GM18867 (cell line): ENCODE measurements around the gene NR2E1.

Experiments used
- ATAC-seq: cut with Tn5 transposase; IDR thresholded peaks from one replicate; pipeline ENCODE4 v1.9.1; 2021; ENCODE audit warnings: mild to moderate bottlenecking, moderate library complexity; ENCODE audit not compliant: unreplicated experiment

The NR2E1 gene

DNA sequence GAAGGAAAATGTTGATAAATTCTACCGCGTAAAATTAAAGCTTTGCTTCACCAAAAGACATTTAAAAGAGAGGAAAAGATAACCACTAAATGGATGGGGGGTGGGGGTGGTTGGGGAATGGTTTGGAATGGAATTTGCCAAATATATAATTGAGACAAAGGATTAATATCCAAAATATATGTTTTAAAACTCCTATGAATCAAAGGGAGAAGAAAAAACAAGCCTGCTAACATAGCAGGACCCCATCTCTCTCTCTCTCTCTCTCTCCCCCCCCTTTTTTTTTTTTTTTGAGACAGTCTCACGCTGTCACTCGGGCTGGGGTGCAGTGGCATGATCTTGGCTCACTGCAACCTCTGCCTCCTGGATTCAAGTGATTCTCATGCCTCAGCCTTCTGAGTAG lies 13.4 kb upstream of the NR2E1 start:
- no peak for ATAC-seq

DNA sequence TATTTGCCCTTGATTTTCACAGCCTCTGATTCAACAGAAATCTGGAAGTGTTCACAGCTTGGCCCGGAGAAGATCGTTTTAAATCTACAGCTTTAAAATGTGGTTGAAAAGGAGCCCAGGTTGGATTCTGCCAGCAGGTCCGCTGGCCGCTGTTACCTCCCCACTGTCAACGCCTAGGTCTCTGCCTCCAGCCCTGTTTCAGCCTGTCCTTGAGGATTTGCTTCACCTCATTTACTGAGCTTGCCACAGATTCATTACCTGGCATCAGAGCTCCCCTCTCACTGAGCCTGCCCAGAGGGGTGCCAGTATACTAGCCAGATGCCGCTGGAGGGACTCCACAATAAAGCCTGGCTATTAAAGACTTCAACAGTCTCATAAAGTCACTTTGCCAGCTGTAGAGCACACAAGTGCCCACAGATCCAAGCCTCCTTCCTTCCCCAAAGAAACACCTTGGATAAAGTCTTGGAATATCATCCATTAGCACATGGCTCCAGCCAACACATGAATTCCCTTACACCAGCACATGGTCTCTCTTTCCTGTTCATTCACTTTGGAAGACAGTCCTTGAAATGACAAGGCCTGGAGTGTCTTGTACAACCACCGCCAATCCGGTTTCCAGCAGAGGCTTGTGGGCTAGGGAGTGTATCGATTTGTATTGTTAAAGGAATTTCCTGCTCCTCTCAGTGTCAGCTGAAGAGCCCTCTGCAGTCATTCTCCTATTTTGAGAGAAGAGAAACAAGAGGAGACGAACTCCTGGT lies 9.5 kb upstream of the NR2E1 start:
- ATAC-seq = no peak

DNA sequence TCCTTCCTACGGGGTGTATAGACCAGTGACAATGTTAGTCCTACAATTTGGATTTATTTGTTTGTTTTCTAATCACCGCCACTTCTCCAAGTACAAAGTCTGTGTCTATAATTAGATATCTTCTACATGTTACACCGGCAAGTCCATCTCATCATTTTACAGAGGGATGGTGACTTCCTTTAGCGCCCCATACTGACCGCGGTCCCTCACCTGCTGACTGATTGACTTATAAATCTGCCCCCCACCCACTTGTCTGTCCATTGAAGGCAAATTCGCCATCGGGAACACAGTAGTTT lies 8.9 kb upstream of the NR2E1 start:
- no peak for ATAC-seq

DNA sequence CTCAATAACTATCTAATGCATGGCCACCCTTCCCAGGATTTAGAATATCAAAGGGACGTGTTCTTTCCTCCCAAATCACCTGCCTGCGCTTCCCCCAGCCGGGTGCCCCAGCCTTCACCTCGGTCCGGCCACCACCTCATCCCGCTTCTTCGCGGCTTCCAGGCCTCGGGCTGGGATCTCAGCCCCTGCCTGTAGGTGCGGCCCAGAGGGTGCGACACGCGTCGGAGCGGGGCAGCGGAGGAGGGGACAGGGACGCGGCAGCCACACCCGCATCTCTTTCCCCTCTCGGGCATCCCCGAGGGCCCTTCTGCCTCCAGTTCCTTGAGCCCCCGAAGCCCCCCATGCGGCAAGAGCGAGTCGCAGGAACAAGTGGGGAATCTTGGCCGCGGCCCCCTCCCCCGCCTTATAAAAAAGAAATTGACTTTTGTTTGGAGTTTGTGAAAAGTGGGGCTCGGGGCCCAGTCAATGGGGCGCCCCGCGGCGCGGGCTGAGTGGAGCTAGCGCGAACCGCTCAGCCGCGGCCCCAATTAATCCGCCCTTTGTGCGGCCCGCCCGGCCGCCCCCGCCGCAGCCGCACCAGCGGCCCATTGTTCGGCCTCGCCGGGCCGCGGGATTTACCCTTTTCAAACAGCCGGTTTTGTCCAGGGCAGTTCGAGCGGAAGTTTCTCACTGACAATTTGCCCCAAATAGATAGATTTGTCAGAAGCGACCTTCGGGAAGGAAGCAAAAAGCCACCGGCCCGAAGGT lies 8.4 kb upstream of the NR2E1 start:
- no peak for ATAC-seq

DNA sequence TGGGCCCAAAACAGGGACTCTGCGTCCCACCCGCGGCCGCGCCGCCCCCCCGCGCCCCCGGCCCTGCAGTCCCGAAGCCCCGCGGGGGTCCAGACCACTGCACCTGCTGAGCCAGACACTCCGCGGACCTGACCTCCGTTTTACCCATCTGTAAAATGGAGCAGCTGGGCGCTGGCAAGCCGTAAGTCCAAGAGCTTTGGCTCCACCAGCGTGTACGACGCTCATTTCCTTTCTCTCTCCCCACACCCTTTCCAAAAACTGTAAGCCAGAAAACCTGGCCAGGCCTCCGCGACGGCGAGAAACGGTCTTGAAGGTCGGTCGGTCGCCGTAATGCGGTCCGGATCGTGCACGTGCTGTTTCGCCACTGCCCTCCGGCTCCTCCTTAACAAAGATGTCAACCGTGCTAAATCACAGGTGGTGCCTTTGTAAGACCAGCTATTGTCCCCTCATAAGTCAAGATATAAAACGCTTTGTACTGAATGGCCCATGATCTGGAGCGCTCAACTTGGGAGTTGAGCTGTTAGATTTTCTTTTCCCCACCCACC lies 7.8 kb upstream of the NR2E1 start:
- no peak for ATAC-seq

DNA sequence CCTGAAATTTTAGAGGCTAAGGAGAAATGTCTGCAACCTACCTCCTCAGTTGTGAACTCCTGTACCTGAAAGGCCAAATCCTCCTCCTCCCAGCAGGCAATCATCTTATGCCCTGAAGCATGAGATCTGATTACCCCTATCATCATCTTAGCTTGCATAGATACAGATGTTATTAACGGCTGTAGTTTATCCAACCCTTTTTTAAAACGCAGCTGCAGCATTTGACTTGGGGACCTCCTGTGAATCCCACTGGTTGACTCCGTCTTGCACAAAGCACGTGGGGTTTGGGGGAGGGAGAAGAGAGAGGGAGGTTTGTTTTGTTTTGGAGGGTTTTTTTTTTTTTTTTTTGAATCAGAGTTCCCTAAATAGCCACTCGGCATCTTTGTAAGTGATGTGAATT lies 5.8 kb upstream of the NR2E1 start:
- no peak for ATAC-seq

DNA sequence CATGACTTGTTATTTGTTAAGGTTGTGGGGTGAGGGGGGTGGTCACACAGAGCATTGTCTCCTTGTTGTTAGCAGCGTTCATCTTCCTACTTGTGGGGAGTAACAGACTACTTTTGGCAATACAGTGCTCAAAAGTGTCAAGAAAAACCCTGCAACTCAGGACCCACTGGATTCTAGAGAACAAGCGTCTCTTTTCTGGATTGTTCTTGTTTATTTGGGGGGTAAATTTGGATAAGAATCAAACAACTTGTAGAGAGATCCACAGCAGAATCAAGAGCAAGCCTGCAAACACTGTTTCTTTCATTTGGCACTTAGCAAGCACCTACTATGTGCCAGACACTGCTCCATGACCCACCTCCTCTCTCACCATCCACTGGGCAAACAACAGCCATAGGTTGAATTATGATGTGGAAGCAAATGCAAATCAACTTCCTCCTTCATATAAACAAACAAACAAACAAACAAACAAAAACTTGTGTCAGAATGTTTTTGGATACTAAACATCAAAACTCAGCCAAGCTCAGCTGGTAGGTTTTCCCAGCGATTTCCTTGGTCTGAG lies 4.0 kb upstream of the NR2E1 start:
- no peak for ATAC-seq

DNA sequence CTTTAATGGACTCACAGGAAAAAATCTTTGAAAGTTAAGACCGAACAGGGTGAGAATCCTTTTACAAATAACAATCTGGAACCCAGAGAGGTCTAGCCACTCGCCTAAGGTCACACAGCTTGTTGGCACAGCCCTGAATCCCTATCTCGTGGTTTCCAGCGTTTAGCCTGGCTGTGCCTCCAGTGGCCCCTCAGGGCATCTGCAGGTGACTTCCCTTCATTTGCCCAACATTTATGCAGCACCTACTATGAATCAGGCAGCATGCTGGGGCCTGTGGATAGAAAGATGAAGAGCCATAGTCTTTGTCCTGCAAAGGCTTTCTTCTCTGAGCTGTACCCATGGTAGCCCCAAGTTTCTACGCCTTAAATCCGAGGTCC lies 2.6 kb upstream of the NR2E1 start:
- no peak for ATAC-seq

DNA sequence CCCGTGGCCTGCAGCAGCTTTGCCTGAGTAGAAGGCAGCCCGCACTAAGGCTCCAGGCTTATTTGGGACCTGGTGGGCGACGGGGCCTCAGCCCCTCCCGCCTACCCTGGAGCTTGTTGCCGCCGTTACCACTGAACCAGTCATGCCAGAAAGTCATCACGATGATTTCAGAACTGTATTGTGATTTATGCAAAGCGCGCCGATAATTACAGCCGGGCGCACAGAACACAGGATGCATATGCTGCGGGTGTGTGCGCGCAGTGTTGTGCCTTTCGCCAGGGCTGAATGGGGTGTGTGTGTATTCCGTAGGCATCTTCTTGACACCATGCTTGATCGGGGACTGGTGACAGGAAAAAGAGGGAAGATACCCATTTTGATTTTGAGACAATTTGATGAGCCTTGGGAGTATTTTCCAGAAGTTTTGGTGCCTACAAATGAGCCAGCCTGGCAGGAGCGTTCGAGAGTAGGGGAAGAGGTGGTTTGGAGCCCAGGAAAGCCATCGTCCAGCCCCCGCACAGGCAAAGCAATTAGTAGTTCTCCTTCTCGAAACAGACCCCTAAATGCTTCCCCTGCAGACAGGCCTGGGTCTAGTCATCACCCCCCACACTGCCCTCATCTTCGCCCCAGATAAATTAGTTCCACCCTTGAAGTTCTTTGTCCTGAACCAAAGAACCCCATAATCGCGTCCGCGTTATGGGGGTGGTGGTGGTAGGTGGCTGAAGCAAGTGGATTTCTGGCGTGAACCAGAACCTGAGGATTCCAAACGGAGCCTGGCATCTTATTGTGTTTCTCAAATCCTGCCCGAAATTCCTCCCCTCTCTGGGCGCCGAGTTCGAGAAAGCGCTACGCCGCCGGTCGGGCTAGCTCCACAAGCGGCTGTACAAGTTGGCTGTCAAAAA lies 1.9 kb upstream of the NR2E1 start:
- ATAC-seq = no peak

DNA sequence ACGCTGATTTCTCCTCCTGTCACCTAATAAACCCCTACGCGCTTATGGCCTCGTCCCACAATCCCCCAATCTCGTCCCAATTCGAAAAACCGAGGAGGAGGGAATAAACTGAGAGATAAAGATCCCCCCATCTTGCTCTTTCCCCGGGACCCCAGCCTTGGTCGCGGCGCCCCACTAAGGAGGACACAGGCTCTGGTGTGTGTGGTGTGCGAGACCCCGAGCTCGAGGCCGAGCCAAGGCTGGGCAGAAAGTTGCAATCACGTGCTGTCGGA lies 1.3 kb upstream of the NR2E1 start:
- ATAC-seq = no peak

DNA sequence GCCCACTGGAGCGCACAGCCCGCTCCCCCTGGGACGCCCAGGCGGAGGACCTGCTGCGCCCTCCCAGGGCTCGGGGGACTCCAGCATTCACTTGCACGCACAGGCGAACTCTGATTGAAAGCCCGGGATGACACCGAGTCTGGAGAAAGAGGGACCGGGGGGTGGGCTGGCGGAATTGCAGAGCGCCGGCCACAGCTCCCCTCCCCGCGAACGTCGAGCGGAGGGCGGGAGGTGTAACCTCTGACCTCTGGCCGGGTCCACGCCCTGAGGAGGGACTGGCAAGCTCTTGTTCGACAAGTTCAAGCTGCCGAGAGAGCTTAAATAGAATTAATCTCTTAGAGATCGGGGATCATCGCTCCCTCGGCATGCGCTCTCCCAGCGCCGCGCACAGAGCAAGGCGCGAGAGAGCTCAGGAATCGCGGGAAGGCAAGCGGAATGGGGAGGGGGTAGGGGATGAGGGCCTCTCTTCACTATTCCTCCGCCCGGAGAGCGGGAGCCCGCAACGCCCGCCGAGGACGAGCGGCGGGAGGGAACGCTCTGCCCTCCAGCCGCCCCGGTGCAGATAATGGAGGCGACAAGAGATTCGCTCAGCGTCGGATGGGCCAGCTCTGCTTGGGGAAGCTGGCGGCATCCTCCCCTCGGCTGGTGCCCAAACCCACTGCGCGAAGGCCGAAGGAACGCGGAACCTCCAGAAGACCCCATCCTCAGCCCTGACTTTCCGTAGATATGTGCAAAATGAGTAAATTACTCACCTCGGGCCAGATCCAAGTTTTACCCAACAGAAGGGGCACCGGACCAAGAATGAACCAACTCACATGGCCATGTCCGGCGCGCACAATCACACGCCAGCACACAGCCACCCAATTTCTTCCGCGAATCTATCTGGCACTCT lies 761 bp upstream of the NR2E1 start:
- no peak for ATAC-seq

DNA sequence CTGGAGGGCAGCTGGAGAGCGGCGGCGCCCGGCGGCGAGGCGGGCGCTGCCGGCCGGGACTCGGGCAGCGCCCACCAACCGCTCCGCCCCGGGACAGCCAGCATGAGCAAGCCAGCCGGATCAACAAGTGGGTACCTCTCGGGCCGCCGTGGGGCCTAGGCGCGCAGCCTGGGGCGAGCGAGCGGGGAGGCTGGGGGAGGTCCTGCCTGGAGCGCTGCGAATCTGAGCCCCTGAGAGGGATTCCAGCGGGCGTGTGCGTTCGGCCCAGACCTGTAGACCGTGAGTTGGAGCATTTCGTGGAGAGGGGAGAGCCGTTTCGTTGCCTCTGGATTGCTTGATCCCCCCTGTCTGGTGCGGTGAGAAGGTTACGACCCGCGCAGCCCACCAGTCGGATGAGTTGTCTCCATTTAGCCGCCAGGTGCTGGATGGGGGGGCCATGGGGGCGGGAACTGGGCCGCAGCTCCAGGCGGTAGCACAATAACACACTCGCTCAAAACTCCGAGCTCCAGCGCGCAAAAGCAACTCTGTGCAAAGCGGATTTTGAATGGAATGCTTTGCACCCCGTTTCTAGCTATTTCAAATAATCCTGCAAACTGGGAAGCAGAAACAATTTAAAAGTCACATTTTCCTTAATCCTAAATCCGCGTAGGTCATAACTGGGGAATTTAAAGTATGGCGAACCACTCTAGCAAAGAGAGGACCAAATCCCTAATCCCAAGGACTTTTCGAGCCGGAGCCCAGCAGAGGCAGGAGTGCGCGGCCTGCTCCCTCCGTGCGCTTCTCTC lies 1.0 kb downstream of the NR2E1 start:
- no peak for ATAC-seq

DNA sequence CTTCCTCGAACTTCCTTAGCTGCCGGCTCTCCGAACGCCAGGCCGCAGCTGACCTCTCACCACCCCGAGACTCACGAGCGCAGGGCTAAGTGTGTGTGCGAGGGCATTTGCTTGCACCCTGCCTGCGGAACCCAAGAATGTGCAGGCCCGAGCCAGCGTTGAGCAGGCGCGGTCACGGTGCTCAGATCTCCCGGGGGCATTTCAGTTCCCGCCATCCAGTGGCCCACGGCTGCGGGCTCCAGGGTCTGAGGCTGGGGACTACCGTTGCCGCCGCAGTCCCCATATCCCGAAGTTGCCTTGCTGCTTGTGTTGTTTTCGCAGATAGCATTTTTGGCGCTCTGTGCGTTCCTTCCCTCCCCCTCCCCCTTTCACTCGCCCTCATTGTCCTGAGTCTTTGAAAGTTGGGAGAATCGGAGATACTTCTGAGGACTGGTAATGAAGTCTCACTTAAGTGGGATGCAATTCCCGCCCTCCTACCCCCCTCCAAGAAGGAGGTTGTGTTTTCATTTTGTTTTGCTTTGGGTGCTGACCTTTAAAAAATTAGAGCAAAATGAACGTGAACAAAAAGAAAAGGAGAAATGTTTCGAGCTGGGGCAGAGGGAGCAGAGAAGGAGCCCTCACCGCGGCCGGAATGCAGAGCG lies 1.7 kb downstream of the NR2E1 start:
- ATAC-seq = no peak

DNA sequence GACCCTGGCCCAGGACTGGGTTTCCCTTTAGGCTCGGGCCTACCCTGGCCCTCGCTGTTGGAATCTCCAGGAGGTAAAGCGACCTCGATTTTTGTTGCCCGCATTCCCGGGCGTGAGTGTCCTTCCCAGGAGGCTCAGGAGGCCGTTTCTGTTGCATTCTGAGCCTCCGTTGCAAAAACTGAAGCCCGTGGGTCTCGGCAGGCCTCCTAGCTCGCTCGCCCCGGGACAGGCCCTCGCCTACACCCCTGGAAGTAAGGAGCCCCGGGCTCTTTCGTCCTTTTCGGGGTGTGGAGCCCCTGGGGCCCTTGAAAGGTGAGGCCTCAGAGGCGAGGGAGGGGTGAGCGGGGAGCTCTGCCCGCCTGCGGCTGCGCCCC lies 2.3 kb downstream of the NR2E1 start:
- ATAC-seq = no peak

DNA sequence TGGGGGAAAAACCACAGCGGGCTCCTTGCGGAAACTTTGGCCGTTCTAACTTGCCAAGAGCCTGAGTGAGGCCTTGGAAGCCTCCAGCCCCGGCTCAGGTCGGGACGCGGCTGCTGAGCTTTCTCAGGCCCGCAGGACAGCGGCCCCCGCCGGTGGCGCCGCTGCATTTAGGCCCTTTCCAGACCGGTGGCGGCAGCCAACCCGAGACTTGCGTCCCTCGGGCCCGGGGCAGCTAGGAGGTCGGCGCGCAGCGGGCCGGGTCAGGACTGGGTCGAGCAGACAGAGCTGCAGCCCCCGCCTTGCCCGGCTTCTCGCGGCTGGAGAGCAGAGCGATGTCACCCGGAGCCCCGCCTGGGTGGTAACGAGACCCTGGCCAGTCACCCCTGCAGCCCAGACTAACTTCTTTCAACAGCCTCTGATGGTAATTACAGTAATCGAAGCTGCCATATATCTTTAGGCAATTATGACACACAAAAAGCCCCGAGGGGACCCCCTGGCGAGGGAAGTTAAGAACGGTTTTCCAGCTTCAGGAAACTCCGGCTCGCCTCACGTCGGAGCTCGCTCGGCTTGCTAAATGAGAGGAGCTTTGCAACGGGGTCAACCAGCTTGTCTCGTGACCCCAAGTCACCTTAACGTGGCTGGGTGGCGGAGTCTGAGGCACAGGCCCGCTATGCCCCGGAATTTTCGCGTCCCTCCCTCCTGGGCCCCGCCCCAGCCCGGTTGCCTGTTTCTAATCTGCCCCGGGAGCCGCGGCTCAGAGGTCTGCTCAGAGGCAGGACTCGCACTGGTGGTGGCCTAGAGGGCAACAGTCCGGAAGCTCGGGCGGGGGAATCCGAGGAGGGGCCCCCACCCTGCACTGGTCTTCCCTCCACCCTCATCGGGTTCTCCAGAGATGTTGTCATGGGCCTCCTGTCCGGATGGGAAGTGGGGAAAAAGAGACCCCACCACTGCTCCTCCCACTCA lies 3.0 kb downstream of the NR2E1 start:
- ATAC-seq = no peak

DNA sequence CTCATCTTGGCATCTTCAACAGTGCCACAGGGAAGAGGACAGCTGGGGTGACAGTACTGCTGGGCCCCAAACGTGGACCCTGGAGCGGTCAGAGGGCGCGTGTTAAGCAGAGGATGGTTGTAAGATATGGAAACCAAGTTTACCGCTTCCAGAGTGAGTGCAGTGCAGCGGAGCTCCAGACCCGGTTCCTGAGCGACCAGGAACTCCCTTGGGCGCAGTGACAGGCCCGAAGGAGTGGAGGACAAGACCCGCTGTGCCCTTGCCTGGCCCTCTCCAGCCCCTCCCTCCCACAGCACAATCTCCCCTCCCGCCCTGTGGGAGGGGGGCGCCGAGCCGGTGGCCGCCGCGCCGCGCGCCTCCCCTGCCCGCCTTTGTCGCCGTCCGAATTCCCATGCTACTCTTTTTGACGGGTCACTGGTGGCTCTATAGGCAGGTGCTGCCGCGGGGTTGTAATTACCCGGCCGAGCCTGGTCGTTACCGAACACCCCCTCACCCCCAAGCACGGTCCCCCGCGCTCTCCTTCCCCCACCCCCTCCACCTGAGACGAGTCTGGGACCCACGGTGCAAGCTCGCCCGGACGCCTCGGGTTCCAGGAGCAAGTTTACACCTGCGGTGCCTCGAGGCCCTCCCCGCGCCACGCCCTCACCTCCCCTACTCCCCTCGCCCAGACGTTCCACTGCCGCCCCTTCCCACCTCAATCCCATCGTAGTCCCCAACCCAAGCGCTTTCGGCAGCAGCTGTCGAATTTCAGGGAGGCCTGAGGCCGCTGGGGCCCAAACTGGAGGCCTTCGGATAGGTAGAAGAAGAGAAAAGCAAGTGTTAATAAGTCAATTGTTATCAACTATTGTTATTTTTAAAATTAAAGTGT lies 3.9 kb downstream of the NR2E1 start:
- no peak for ATAC-seq
